NCI-H82 (cell line): ENCODE measurements around the gene PCP2.
A peak's percentile ranks its signal among the peaks of the same experiment; 100 is the strongest.

ENCODE experiments used
- DNase-seq: peaks from one replicate; lab custom pipeline; 2025; lab: John Stamatoyannopoulos, UW

PCP2 gene

DNA sequence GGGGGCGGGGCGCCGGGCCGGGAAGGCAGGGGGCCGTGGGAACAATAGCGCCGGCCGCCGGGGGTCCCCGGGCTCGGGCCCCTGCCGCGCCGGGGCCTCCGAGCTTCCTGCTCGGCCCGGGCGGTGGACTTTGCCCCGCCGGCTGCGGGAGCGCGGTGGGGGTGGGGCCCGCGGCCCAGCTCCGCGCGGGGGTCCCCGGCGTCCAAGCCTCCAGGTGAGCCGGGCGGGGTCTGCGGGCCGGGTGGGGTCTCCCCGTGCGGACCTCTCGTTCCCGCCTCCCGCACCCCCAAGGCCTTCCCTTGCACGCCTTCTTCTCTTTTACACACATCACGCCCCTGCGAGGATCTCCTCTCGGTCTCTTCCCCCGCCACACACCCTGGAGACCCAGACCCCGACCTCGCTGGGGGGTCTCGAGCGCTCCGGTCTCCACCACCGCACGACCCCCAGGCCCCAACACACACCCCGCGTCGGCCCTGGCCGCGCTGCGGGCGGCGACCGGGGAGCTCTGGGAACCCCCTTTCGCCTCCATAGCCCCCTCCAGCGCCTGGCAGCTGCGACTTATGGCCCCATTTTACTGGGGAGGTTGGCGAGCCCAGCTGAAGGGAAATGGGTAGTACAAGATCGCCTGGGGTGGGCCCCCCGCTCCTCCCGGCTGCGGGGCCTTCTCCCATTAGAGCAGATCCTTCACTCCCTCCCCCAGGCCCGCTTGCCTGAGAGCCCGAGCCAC, 37.1 kb downstream of the PCP2 start:
- DNase-seq = no peak

DNA sequence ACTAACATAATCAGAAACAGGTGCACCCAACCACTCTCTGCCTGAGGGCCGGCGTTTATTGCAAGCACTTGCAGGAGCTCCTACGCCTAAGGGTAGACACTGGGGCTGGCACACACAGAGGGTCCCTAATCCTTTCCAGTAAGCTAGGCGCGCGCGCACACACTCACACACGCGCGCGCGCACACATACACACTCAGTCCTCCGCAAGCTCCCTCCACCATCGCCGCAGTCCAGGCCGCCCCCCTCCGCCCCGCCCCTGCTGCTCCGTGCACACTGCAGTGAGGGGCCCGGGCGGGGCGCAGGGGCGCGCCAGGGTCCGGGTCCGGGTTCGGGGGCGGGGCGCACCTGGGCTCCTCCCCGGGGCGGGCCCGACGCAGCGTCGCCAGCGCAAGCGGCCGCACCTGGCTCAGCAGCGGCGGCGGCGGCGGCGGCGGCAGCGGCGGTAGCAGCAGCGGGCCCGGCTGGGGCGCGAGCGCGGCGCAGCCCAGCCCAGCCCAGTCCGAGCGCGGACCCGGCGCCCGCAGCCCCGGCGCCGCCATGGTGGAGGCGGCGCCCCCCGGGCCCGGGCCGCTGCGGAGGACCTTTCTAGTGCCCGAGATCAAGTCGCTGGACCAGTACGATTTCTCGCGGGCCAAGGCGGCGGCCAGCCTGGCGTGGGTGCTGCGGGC, 37.9 kb downstream of the PCP2 start, which contains the start of gene CAMSAP3:
Gene CAMSAP3 (plus strand): TSS at position 398 of the 668 bp plus-strand sequence. CDS start 140 bp downstream, at position 538.
- DNase-seq = peak; percentile 89

- no peak for DNase-seq
Measured at GRCh38 chr19:7590256-7590655, 43.3 kb downstream of the PCP2 start.

DNA sequence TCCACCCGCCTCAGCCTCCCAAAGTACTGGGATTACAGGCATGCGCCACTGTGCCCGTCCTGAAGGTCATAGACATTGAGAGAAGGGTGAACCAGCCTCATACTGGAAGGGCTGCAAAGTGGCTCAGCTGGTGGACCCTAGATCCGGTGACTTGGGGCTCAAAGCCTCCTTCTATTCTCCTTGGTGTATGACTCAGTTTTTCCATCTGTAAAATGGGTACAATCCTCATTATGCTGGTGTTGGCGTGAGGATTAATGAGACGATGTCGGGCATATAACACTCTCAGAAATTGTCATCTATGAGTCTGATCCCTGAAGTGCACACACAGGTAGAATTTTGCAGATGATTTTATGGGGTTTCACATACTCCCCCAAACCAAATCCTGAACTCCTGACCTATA, 43.7 kb downstream of the PCP2 start:
- no peak for DNase-seq

DNA sequence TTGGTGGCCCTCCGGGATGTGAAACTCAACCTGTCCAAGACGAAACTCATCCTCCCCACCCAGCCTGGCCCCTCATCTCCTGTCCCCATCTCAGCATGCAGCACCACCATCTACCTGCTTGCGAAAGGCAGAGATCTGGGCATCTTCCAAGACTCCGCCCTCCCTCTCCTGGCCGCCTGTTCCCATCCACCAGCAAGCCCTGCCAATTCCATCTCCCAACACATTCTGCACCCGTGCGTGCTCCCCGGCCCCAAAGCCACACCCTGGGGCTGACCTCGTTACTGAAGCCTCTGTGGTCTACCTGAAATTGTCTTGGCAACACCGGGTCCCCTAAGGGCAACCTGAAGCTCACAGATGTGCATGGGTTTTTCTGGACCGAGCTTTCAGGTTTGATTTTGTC, 51.1 kb downstream of the PCP2 start:
- DNase-seq = no peak
